ENCODE measurements around the gene GLP1R.

The GLP1R gene

GRCh38 chr6:39065561-39065960, 17.0 kb downstream of the GLP1R start:
- DNase-seq = no peak

GRCh38 chr6:39068391-39068790, 19.8 kb downstream of the GLP1R start:
- no peak for DNase-seq

- no peak for DNase-seq
These were observed 24.2 kb downstream of the GLP1R start for GRCh38 chr6:39072830-39073229.

- no peak for DNase-seq
These were observed 25.1 kb downstream of the GLP1R start for GRCh38 chr6:39073471-39074355.

- no peak for DNase-seq
These were observed 25.9 kb downstream of the GLP1R start for GRCh38 chr6:39074486-39074885.

- no peak for DNase-seq
These were observed 26.6 kb downstream of the GLP1R start for GRCh38 chr6:39075010-39075686.

- no peak for DNase-seq
These were observed 27.4 kb downstream of the GLP1R start for GRCh38 chr6:39075807-39076622.

- no peak for DNase-seq
These were observed 28.3 kb downstream of the GLP1R start for GRCh38 chr6:39076623-39077535.

- DNase-seq = no peak
These were observed 29.5 kb downstream of the GLP1R start for GRCh38 chr6:39077882-39078594.

GRCh38 chr6:39078695-39079094, 30.1 kb downstream of the GLP1R start:
- DNase-seq = no peak

- DNase-seq = no peak
These were observed 30.9 kb downstream of the GLP1R start for GRCh38 chr6:39079197-39080125.

GRCh38 chr6:39080246-39080875, 31.8 kb downstream of the GLP1R start:
- DNase-seq = no peak

GRCh38 chr6:39082310-39082709, 33.7 kb downstream of the GLP1R start:
- DNase-seq = no peak

- no peak for DNase-seq
These were observed 34.7 kb downstream of the GLP1R start for GRCh38 chr6:39083231-39083634.

- DNase-seq = no peak
These were observed 35.9 kb downstream of the GLP1R start for GRCh38 chr6:39084506-39084905.

- no peak for DNase-seq
These were observed 36.7 kb downstream of the GLP1R start for GRCh38 chr6:39085129-39085797.

GRCh38 chr6:39086294-39086693, 37.7 kb downstream of the GLP1R start:
- DNase-seq = no peak

- DNase-seq = no peak
These were observed 38.1 kb downstream of the GLP1R start for GRCh38 chr6:39086711-39087110.

- no peak for DNase-seq
These were observed 38.6 kb downstream of the GLP1R start for GRCh38 chr6:39087197-39087596.

All from stimulated activated naive CD4-positive, alpha-beta T cell treated with Interleukin-2 at 50 U/mL for 16 hours (primary cell).